Measurements from ENCODE around the gene TRAPPC6A. TPM values are rescaled to one million over a fixed set of nuclear protein-coding genes. Genes with fewer than 3 reads are reported as not detected.
"Not testable (repeated sequence)": the region's sequence is repeated elsewhere in the genome, so short reads cannot be mapped to it uniquely, and the experiment has no call there.

The TRAPPC6A gene
- total RNA-seq, 2 donors from 2014 or later = 45.0 to 46.9 TPM

GRCh38 chr19:45121827-45122345, 56.2 kb downstream of the TRAPPC6A start:
- ATAC-seq (no peak), DNase-seq (no peak)
- intact Hi-C loops (cut with DNase I, micrococcal nuclease) = no loop called here

DNA sequence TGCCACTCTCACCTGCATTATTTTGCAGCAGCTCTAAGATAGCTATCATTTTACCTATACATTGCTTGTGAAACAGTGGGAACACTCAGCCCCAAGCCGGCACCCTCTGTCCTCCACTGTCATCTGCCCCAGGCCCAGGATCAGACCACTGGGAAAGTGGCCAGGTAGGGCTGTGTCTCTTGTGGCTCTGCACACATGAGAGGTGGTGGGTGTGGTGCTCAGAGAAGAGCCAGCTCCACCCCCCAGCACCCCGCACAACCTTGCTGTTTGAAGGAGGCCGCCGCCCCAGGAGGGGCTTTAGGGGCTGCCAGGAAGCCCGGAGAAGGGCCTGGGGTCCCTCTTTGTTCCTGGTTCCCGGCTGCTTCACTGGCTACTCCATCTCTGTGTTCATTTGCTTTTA, 58.5 kb downstream of the TRAPPC6A start:
- peak; percentile 64 for ATAC-seq
- intact Hi-C loops (cut with DNase I, micrococcal nuclease) = no loop called here

DNA sequence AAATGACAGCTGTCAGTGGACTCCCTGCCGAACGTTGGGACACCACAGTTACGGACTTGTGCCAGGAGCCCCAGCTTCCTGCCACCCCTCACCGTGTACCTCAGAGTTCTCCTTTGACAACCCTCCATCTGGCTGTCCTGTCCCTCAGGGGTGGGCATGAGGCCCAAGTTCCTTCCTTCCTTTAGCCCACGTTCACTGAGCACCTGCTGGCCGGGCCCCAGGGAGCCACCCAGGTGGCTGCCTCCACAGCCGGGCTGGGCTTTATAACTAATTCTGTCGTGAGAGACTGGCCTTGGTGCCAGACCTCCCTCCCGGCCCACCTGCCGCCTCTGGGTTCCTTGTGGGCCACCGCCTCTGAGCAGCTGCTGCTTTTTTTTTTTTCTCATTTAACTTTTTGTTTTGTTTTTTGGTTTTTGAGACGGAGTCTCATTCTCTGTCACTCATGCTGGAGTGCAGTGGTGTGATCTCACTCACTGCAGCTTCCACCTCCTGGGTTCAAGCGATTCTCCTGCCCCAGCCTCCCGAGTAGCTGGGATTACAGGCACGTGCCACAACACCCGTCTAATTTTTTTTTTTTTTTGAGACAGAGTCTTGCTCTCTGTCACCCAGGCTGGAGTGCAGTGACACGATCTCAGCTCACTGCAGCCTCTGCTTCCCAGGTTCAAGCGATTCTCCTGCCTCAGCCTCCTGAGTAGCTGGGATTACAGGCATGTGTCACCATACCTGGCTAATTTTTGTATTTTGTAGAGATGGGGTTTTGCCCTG, 59.3 kb downstream of the TRAPPC6A start:
- ATAC-seq = peak; percentile 50
- peak in 1 of 2 donors; percentile 58 for DNase-seq
- intact Hi-C loops (cut with DNase I, micrococcal nuclease) = not testable (repeated sequence)

More for the DNA sequence above, 58.5 kb downstream of the TRAPPC6A start:
- DNase-seq = peak in 1 of 2 donors; percentile 62

GRCh38 chr19:45118106-45118505, 59.9 kb downstream of the TRAPPC6A start:
- ATAC-seq = no peak
- no peak for DNase-seq
- intact Hi-C loops (cut with DNase I, micrococcal nuclease) = no loop called here

- DNase-seq (peak in 1 of 2 donors; percentile 26), ATAC-seq (peak; percentile 23)
- intact Hi-C loops (cut with DNase I, micrococcal nuclease) = no loop called here
These were observed 60.4 kb downstream of the TRAPPC6A start for GRCh38 chr19:45117671-45118070.

GRCh38 chr19:45117167-45117594, 60.9 kb downstream of the TRAPPC6A start:
- intact Hi-C loops (cut with DNase I, micrococcal nuclease) = no loop called here
- ATAC-seq (no peak), DNase-seq (peak in 1 of 2 donors; percentile 39)

- intact Hi-C loops (cut with DNase I, micrococcal nuclease) = no loop called here
- DNase-seq (no peak), ATAC-seq (no peak)
These were observed 62.0 kb downstream of the TRAPPC6A start for GRCh38 chr19:45115809-45116615.

GRCh38 chr19:45114116-45114515, 63.9 kb downstream of the TRAPPC6A start:
- no peak for ATAC-seq
- intact Hi-C loops (cut with DNase I, micrococcal nuclease) = no loop called here

GRCh38 chr19:45113628-45114027, 64.4 kb downstream of the TRAPPC6A start:
- peak; percentile 74 to 75 for DNase-seq
- intact Hi-C loops (cut with DNase I, micrococcal nuclease) = no loop called here
- ATAC-seq = peak; percentile 87

More at GRCh38 chr19:45114116-45114515, 63.9 kb downstream of the TRAPPC6A start:
- no peak for DNase-seq

Other genes starting within 250 kb of the TRAPPC6A start
- not detected for gene APOC4, start 236.0 kb downstream of the TRAPPC6A start, total RNA-seq
- 1 to 10 TPM in 1 of 2 donors, not detected in 1; 4.4 TPM for gene APOC2, start 232.2 kb downstream of the TRAPPC6A start, total RNA-seq
- gene CLPTM1, start 222.9 kb downstream of the TRAPPC6A start, total RNA-seq = 100 to 1,000 TPM; 113 to 129 TPM
- 10 to 100 TPM; 11.8 to 40.9 TPM for gene RELB, start 176.8 kb downstream of the TRAPPC6A start, total RNA-seq
- gene CLASRP, start 139.2 kb downstream of the TRAPPC6A start, total RNA-seq = 10 to 100 TPM; 65.3 to 92.8 TPM
- gene ZNF296, start 101.8 kb downstream of the TRAPPC6A start, total RNA-seq = 1 to 10 TPM; 4.0 to 6.1 TPM
- 10 to 100 TPM; 18.1 to 22.8 TPM for gene GEMIN7, start 99.0 kb downstream of the TRAPPC6A start, total RNA-seq
- gene PPP1R37, start 85.1 kb downstream of the TRAPPC6A start, total RNA-seq = 10 to 100 TPM; 31.6 to 33.1 TPM
- under 1 TPM; 0.08 to 0.15 TPM for gene NKPD1, start 17.3 kb downstream of the TRAPPC6A start, total RNA-seq
- gene BLOC1S3, start 547 bp upstream of the TRAPPC6A start, total RNA-seq = 10 to 100 TPM; 11.2 to 13.5 TPM
- 1 to 10 TPM; 1.3 to 1.4 TPM for gene EXOC3L2, start 67.2 kb upstream of the TRAPPC6A start, total RNA-seq
- gene MARK4, start 73.0 kb upstream of the TRAPPC6A start, total RNA-seq = 10 to 100 TPM; 18.0 to 24.7 TPM
- gene CKM, start 144.6 kb upstream of the TRAPPC6A start, total RNA-seq = under 1 TPM in 1 of 2 donors, not detected in 1; 0.50 TPM
- not detected for gene KLC3, start 162.5 kb upstream of the TRAPPC6A start, total RNA-seq
- gene ERCC2, start 192.3 kb upstream of the TRAPPC6A start, total RNA-seq = 10 to 100 TPM in 1 of 2 donors, 1 to 10 TPM in 1; 8.7 to 13.4 TPM
- 10 to 100 TPM; 34.1 to 35.0 TPM for gene PPP1R13L, start 226.8 kb upstream of the TRAPPC6A start, total RNA-seq
- 1 to 10 TPM; 3.0 to 3.2 TPM for gene POLR1G, start 228.4 kb upstream of the TRAPPC6A start, total RNA-seq
- 10 to 100 TPM; 37.1 to 43.6 TPM for gene ERCC1, start 245.7 kb upstream of the TRAPPC6A start, total RNA-seq